HG03565 (cell line): ENCODE measurements around the gene GAB2.
"Not testable (repeated sequence)": the region's sequence is repeated elsewhere in the genome, so short reads cannot be mapped to it uniquely, and the experiment has no call there.

Source experiments
- ATAC-seq: cut with Tn5 transposase; IDR thresholded peaks from one replicate; pipeline ENCODE4 v1.9.1; 2021; ENCODE audit warnings: mild to moderate bottlenecking, moderate library complexity; ENCODE audit not compliant: unreplicated experiment

Gene GAB2

DNA sequence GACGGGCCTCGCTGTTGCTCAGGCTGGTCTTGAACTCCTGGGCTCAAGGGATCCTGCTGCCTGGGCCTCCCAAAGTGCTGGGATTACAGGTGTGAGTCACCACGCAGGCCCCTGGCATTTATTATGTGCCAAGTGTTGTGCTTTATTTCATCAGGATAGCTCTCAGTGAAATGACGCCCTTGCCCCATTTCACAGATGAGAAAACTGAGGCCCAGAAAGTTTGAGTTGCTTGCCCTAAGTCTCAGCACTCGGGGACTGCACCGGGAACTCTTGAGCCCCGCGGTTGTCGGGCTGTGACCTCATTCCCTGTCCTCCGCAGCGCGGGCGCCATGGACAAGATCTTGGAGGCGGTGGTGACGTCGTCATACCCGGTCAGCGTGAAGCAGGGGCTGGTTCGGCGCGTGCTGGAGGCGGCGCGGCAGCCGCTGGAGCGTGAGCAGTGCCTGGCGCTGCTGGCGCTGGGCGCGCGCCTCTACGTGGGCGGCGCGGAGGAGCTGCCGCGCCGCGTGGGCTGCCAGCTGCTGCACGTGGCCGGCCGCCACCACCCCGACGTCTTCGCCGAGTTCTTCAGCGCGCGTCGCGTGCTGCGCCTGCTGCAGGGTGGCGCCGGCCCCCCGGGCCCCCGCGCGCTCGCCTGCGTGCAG is 221.6 kb downstream of the GAB2 start:
- ATAC-seq: no peak

GRCh38 chr11:78194490-78194889 is 223.1 kb downstream of the GAB2 start:
- no peak for ATAC-seq

DNA sequence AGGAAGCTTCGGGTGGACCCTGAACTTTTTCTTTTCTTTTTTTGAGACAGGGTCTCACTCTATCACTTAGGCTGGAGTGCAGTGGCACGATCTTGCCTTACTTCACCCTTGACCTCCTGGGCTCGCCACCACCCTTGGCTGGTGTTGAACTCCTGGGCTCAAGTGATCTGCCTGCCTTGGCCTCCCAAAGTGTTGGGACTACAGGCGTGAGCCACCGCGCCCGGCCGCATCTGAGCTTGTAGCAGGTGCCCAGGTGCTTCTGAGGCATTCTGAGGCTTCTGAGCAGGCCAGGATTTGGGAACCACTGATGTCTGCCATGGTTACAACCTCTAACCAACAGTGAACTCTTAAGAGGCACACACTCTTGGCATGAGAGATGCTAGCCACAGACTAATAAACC is 223.8 kb downstream of the GAB2 start:
- ATAC-seq: no peak

DNA sequence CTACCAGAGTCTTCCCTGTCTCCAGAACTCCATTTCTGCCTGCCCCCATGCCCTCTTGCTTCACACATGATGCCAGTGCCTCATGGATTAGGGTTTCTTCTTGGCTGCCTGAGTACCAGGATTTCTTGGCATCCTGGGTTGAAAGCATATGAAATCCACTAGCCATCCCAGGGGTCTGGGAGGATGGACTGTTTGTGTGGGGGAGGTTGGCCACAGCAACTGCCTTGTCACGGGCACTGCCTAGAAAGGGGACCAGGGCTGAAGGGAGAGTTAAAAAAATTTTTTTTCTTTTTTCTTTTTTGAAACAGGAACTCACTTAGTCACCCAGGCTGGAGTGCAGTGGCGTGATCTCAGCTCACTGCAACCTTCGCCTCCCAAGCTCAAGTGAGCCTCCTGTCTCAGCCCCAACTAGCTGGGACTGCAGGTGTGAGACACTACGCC is 224.7 kb downstream of the GAB2 start:
- ATAC-seq: no peak

DNA sequence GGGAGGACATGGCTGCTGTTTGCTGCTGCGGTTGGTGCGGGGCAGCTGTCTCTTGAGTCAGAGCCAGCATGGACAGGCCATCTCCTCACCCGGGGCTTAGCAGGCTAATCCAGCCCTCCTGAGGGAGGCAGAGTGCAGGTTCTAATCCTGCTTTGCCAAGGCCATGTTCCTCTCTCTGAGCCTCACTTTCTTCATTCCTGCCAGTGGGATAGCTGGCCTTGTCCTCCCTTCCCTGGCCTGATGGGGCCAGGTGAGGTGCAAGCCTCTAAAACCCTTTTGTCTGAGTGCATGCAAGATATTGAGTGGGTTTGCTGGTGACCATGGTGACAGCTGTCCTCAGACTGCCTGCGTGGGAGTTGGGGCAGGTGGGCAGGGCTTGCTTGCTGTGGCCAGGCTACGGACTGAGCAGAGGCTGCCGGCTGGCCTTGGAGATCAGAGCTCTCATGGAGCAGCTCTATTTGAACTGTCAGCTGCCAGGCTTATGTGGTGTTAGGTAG is 225.3 kb downstream of the GAB2 start:
- no peak for ATAC-seq

DNA sequence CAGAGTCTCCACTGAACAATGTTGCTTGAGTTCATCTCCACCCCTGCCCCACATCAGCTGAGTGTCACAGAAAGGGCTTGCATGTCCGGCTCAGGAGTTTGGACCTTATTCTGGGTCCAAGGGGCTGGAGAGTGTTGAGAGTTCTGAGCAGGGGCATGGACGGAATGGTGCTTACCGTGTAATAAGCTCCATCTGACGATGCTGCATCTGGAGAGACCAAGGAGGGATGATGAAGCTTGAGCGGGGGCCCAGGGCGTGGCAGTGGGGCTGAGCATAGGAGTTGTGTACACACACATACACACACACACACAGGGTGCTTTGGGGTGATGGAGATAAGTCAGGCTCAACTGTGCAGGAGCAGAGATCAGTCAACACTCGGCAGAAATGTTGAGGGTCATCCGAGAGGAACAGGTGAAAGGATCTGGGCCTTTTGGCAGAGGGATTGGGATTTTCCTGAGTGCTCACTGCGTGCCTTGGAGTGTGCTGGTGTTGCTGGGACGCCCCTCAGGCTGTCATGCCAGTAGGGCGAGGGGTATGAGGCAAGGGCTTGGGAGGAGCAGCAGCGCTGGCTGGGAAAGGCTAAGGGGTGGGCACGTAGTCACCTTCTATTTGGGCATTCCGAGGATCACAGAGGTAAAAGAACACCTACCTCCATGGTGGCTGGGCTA is 226.6 kb downstream of the GAB2 start:
- ATAC-seq: no peak

DNA sequence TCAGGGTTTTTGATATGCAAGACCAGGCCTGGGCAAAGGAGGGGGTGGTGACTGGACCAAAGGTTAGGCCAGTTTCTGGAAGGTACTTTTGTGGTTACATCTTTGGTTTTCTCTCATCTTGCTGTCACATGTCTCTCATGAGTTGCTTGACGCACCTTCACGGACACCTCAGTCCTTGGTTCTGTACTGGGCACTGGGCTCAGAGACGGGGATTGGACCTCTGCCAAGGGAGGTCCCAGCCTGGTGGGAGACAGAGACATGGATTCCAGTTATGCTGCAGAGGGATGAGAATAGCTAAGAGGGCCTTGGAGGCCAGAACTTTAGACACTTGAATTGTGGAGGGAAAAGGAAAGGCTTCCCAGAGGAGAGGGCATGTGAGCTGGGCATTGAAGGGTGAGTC is 227.2 kb downstream of the GAB2 start:
- no peak for ATAC-seq

GRCh38 chr11:78189851-78190250 is 227.8 kb downstream of the GAB2 start:
- ATAC-seq: no peak

DNA sequence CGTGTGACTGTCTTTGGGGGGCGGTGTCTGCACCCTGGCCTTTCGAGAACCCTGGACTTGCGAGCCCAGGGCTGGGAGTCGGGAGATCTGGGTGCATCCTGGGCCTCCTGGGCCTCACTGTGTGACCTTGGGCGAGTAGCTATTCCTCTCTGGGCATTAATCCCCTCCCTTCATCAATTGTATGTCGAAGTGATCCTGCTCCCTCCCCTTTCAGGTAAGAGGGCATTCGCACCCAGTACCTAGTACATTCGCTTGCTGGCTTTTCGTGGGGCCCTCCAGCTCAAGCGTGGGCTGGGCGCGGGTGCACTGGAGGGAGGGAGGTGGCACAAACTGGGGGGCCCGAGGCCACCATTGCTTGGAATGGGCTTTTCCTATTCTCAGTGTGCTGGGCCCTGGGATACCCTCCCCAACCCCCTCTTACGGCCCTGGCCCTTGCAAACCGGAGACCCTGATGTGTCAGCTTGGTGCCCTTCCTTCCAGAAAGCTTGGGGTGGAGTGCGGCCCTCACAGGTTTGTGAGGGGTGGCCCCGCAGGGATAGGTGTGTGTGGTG is 228.4 kb downstream of the GAB2 start:
- ATAC-seq: no peak

GRCh38 chr11:78188286-78189173 is 229.1 kb downstream of the GAB2 start, which contains the start of the genes KCTD21 and USP35:
KCTD21 (minus strand) TSS chr11:78188626; CDS start chr11:78174554, 14,072 bp downstream.
USP35 (plus strand) TSS chr11:78188919; CDS start chr11:78196246, 7,327 bp downstream.
- ATAC-seq: peak; percentile 92

GRCh38 chr11:78187366-78188285 is 230.0 kb downstream of the GAB2 start:
- peak; percentile 18 for ATAC-seq

DNA sequence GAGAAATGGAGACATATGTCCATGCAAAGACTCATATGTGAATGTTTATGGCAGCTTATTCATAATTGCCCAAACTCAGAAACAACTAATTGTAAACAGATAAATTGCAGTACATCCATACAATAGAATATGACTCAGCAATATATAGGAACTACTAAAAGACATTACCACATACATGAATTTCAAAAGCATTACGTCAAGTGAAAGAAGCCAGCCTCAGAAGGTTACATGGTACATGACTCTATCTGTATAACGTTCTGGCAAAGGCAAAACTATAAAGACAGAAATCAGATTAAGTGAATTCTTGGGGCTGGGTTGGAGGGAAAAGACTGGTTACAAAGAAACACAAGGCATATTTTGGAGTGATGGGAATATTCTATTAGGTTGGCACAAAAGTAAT is 236.4 kb downstream of the GAB2 start:
- ATAC-seq: no peak

DNA sequence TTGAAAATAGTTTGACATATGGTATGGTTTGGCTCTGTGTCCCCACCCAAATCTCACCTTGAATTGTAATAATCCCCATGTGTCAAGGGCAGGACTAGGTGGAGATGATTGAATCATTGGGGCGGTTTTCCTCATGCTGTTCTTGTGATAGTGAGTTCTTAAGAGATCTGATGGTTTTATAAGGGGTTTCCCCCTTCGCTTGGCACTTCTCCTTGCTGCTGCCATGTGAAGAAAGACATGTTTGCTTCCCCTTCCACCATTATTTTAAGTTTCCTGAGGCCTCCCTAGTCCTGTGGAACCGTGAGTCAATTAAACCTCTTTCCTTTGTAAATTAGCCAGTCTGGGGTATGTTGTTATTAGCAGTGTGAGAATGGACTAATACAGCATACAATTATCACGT is 236.9 kb downstream of the GAB2 start:
- no peak for ATAC-seq

- no peak for ATAC-seq
These were observed 238.1 kb downstream of the GAB2 start for GRCh38 chr11:78179459-78180071.

DNA sequence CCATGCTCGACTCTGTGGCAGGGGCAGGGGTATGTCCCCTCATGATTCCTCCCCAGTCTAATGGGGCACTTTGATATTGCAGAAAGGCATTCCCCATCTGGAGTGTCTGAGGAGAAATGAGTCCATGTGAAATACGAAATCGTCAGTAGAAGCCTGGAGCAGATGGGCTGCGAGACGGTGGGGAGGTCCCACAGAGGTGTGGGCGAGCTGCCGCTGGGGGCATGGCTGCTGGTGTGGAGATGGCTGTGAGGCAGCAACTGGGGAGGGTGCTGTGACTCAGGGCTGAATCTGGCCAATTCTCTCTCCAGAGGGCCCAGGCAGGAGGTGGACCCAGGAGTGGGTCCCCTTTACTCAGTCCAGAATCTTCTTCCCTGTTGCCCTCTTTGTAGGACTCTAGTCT is 240.4 kb downstream of the GAB2 start:
- no peak for ATAC-seq

DNA sequence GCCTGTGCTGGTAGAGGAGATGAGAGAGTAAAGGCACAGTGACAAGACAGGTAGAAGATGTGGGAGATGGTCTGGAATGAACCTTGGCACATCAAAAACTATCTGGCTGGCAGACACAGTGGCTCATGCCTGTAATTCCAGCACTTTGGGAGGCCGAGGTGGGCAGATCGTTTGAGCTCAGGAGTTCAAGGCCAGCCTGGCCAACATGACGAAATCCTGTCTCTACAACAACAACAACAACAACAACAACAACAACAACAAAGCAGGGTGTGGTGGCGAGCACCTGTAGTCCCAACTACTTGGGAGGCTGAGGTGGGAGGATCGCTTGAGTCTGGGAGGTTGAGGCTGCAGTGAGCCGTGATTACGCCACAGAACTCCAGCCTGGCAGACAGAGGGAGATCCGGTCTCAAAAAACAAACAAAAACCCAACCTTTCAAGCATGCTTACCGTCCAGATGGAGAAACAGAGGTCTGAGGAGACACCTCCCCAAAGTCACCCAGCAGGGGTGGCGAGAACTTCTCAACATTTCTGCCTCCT is 240.9 kb downstream of the GAB2 start:
- ATAC-seq: no peak

DNA sequence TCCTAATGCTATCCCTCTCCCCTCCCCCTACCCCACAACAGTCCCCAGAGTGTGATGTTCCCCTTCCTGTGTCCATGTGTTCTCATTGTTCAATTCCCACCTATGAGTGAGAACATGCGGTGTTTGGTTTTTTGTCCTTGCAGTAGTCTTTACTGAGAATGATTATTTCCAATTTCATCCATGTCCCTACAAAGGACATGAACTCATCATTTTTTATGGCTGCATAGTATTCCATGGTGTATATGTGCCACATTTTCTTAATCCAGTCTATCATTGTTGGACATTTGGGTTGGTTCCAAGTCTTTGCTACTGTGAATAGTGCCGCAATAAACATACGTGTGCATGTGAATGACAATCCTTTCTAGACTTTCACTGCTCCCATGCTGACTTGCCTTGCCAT is 241.8 kb downstream of the GAB2 start:
- not testable (repeated sequence) for ATAC-seq

DNA sequence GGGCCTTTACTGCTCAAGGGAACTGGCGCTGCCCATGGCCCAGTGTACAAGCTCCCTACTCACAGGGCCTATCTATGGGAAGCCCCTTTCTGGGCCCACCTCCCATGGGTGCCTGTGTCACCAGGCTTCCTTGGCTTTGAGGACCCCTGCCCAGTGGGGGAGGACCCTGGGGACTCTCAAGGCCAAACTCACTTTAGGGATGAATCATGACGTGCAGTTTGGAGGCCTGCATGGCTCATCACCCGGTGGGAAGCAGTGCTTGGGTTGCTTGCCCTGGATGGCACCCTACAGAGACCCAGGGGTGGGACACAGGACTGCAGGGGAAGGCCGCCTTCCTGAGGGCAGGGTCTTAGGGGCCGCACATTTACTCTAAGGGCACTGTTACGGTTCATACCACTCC is 245.7 kb downstream of the GAB2 start:
- no peak for ATAC-seq

DNA sequence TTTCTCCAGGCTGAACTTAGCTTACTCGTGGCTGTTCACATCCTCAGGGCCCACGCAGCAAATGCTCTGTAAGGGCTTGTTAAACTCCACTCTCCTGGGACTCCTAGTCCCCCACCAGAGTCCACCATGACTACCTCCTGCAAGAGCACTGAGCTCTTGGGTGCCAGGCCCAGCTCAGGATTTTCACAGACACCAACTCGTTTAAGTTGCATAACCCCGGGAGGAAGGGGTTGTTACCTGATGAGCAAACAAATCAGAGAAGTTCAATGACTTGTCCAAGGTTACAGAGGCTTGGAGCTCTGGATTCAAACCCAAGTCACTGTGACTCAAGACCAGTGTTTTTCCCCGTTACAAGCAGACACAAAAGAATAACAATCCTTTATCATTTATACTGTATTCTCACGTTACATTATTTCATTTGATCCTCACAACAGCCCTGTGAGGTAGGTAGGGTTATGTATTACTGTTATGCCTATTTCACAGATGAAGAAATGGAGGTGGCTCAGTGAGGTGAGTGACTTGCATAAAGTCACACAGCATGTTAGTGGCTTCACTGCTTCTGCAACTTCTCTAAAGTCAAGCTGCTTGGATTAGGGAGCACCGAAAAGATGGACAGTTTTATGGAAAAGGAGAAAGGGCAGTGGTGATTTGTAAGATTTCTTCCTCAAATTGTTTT is 246.6 kb downstream of the GAB2 start:
- ATAC-seq: no peak
